HG02798 (cell line): ENCODE results near the gene CSTF1.
"Not testable (repeated sequence)": the region's sequence is repeated elsewhere in the genome, so short reads cannot be mapped to it uniquely, and the experiment has no call there.

Source experiments
- ATAC-seq: cut with Tn5 transposase; IDR thresholded peaks from one replicate; pipeline ENCODE4 v1.9.1; 2021; ENCODE audit warnings: mild to moderate bottlenecking; ENCODE audit not compliant: unreplicated experiment, poor library complexity

CSTF1 gene

GRCh38 chr20:56368351-56369134 is 23.9 kb upstream of the CSTF1 start:
- ATAC-seq: no peak

- ATAC-seq: no peak
Observed at GRCh38 chr20:56369179-56369578, 23.3 kb upstream of the CSTF1 start.

GRCh38 chr20:56371977-56372376 is 20.5 kb upstream of the CSTF1 start:
- no peak for ATAC-seq

GRCh38 chr20:56372850-56373249 is 19.6 kb upstream of the CSTF1 start:
- no peak for ATAC-seq

GRCh38 chr20:56373942-56374341 is 18.5 kb upstream of the CSTF1 start:
- no peak for ATAC-seq

GRCh38 chr20:56376331-56376730 is 16.1 kb upstream of the CSTF1 start:
- ATAC-seq: no peak

GRCh38 chr20:56378386-56378785 is 14.1 kb upstream of the CSTF1 start:
- ATAC-seq: no peak

- ATAC-seq: no peak
Observed at GRCh38 chr20:56380375-56380774, 12.1 kb upstream of the CSTF1 start.

GRCh38 chr20:56381501-56381900 is 10.9 kb upstream of the CSTF1 start:
- ATAC-seq: peak; percentile 52

- no peak for ATAC-seq
Observed at GRCh38 chr20:56382696-56383095, 9.7 kb upstream of the CSTF1 start.

- ATAC-seq: no peak
Observed at GRCh38 chr20:56383334-56383733, 9.1 kb upstream of the CSTF1 start.

- ATAC-seq: no peak
Observed at GRCh38 chr20:56385130-56385529, 7.3 kb upstream of the CSTF1 start.

GRCh38 chr20:56386219-56386618 is 6.2 kb upstream of the CSTF1 start:
- no peak for ATAC-seq

GRCh38 chr20:56388882-56389281 is 3.6 kb upstream of the CSTF1 start:
- no peak for ATAC-seq

- no peak for ATAC-seq
Observed at GRCh38 chr20:56389807-56390206, 2.6 kb upstream of the CSTF1 start.

- ATAC-seq: not testable (repeated sequence)
Observed at GRCh38 chr20:56390396-56390795, 2.0 kb upstream of the CSTF1 start.

- ATAC-seq: no peak
Observed at GRCh38 chr20:56391037-56391436, 1.4 kb upstream of the CSTF1 start.

- peak; percentile 30 for ATAC-seq
Observed at GRCh38 chr20:56391596-56392131, 781 bp upstream of the CSTF1 start.

- no peak for ATAC-seq
Observed at GRCh38 chr20:56392881-56393482, 537 bp downstream of the CSTF1 start.

GRCh38 chr20:56393653-56394052 is 1.2 kb downstream of the CSTF1 start:
- no peak for ATAC-seq

GRCh38 chr20:56395166-56395565 is 2.7 kb downstream of the CSTF1 start:
- ATAC-seq: no peak
